GM12878 (cell line): ENCODE results near the gene PPFIA3. TPM values are rescaled to one million over a fixed set of nuclear protein-coding genes. Genes with fewer than 3 reads are reported as not detected.

Source experiments
- ATAC-seq: fragments of 200-7000 bp; cut with Tn5 transposase; 3 replicates; pipeline ENCODE4 v1.9.1; 2020; ENCODE audit warnings: mild to moderate bottlenecking, moderate library complexity
- BruUV-seq: library from RNA; stranded (reverse); fragments of 400-500 nt; replicated peaks from 2 replicates; lab custom pipeline; 2021; lab: Mats Ljungman, UMichigan
- CTCF ChIA-PET: fragments of 300-600 bp; sonication (Branson Sonifier 250); formaldehyde crosslinking; extraction: SDS; loops from one replicate; lab custom pipeline; 2021; ENCODE audit warnings: inconsistent platforms; lab: Yijun Ruan, JAX
- POLR2A ChIA-PET: fragments of 350-600 bp; formaldehyde crosslinking; extraction: SDS; loops from one replicate; lab custom pipeline; 2021; ENCODE audit warnings: inconsistent platforms; lab: Charles Lee
- RAD21 ChIA-PET: fragments of 300-600 bp; sonication (Branson Sonifier 250); formaldehyde crosslinking; loops from one replicate; lab custom pipeline; 2023; ENCODE audit warnings: antibody characterized with exemption; ENCODE audit not compliant: unreplicated experiment; lab: Charles Lee
- SMC1A ChIA-PET: fragments of 300-600 bp; sonication (Branson Sonifier 250); formaldehyde crosslinking; loops from one replicate; lab custom pipeline; 2023; ENCODE audit not compliant: unreplicated experiment, uncharacterized antibody; lab: Charles Lee
- DNase-seq: peaks from one replicate; pipeline ENCODE4 v3.0.0-alpha.2; 2011; ENCODE audit warnings: low read depth, low spot score
- FAIRE-seq: peaks from 3 replicates; lab custom pipeline; 2011; peaks lifted over from hg19 to GRCh38; lab: Jason Lieb, UNC
- H2AFZ ChIP-seq: 2 replicates; pipeline ENCODE4 v1.6.0; 2011; ENCODE audit warnings: low read depth, low read length, control low read depth; ENCODE audit not compliant: control insufficient read depth
- H3K27ac ChIP-seq: 2 replicates; pipeline ENCODE4 v1.5.1; 2011; ENCODE audit warnings: control low read depth; ENCODE audit not compliant: control insufficient read depth, insufficient read depth
- H3K27me3 ChIP-seq, 2 experiments: replicated peaks in 1 of 2; 2 replicates each; pipeline versions ENCODE4 v1.6.0 to v1.6.1; 2011; ENCODE audit warnings: low read length in 1 of 2; ENCODE audit not compliant: control insufficient read depth in 2 of 2, insufficient read depth in 2 of 2
- H3K36me3 ChIP-seq, 2 experiments: 2 replicates each; pipeline ENCODE4 v1.5.1; 2011; ENCODE audit warnings: low read length in 1 of 2; ENCODE audit not compliant: control insufficient read depth in 2 of 2, insufficient read depth in 2 of 2
- H3K4me1 ChIP-seq: 2 replicates; pipeline ENCODE4 v1.6.1; 2011; ENCODE audit warnings: mild to moderate bottlenecking, low read length, moderate library complexity, mixed read lengths; ENCODE audit not compliant: control insufficient read depth, insufficient read depth
- H3K4me2 ChIP-seq: 2 replicates; pipeline ENCODE4 v1.6.0; 2011; ENCODE audit warnings: control low read depth; ENCODE audit not compliant: control insufficient read depth, insufficient read depth
- H3K4me3 ChIP-seq: fragments of 200-600 bp; sonication (generic); 2 replicates; pipeline ENCODE4 v1.5.1; 2016
- H3K79me2 ChIP-seq: 2 replicates; pipeline ENCODE4 v1.6.0; 2011; ENCODE audit warnings: low read length; ENCODE audit not compliant: control insufficient read depth, insufficient read depth
- H3K9ac ChIP-seq: 2 replicates; pipeline ENCODE4 v1.8.0; 2011; ENCODE audit warnings: low read length, control low read depth, mixed read lengths; ENCODE audit not compliant: control insufficient read depth, insufficient read depth
- H3K9me3 ChIP-seq: replicated peaks from 3 replicates; pipeline ENCODE4 v1.5.1; 2011; ENCODE audit warnings: mild to moderate bottlenecking, low read length; ENCODE audit not compliant: control insufficient read depth, insufficient read depth
- H4K20me1 ChIP-seq: 2 replicates; pipeline ENCODE4 v1.6.0; 2011; ENCODE audit not compliant: control insufficient read depth, insufficient read depth
- BACH1 ChIP-seq: fragments of 450-650 bp; IDR thresholded peaks from 2 replicates; pipeline ENCODE4 v1.6.1; 2017; ENCODE audit warnings: mild to moderate bottlenecking, borderline replicate concordance
- EGR1 ChIP-seq, 2 experiments: IDR thresholded peaks; 1 replicate in 1 of 2; 2 replicates in 1 of 2; pipeline ENCODE4 v1.6.1; 2011 to 2012; ENCODE audit warnings: low read depth in 2 of 2, low read length in 2 of 2, borderline replicate concordance in 1 of 2, mild to moderate bottlenecking in 1 of 2, moderate library complexity in 1 of 2
- GABPA ChIP-seq: IDR thresholded peaks from 2 replicates; pipeline ENCODE4 v1.6.1; 2014; ENCODE audit warnings: antibody characterized with exemption, low read depth, mild to moderate bottlenecking, inconsistent platforms
- GATAD2B ChIP-seq: fragments of 450-650 bp; conservative IDR thresholded peaks from 2 replicates; pipeline ENCODE4 v1.6.1; 2017; ENCODE audit warnings: low read depth, mild to moderate bottlenecking, moderate library complexity
- HDAC6 ChIP-seq: fragments of 200-600 bp; sonication (generic); IDR thresholded peaks from one replicate; pipeline ENCODE4 v1.8.0; 2017; ENCODE audit warnings: antibody characterized with exemption; ENCODE audit not compliant: unreplicated experiment
- HDGF ChIP-seq: fragments of 450-650 bp; IDR thresholded peaks from 2 replicates; pipeline ENCODE4 v1.6.1; 2016; ENCODE audit warnings: antibody characterized with exemption
- IRF4 ChIP-seq: IDR thresholded peaks from 2 replicates; pipeline ENCODE4 v1.6.1; 2011; ENCODE audit warnings: low read depth, low read length
- KAT2A ChIP-seq: conservative IDR thresholded peaks from 2 replicates; pipeline ENCODE4 v1.6.1; 2011; ENCODE audit warnings: low read depth, low read length; ENCODE audit not compliant: control insufficient read depth
- MXI1 ChIP-seq: fragments of 150-350 bp; IDR thresholded peaks from 2 replicates; pipeline ENCODE4 v1.6.1; 2011; ENCODE audit warnings: low read depth, mild to moderate bottlenecking, inconsistent platforms, low read length, improper control_type of control experiment
- NR2C1 ChIP-seq: fragments of 450-650 bp; IDR thresholded peaks from 2 replicates; pipeline ENCODE4 v1.6.1; 2017; ENCODE audit warnings: antibody characterized with exemption, mild to moderate bottlenecking, moderate library complexity
- PBX3 ChIP-seq: IDR thresholded peaks from 2 replicates; pipeline ENCODE4 v1.6.1; 2011; ENCODE audit warnings: mild to moderate bottlenecking, low read depth, low read length, moderate library complexity; ENCODE audit not compliant: insufficient replicate concordance
- PKNOX1 ChIP-seq: fragments of 450-650 bp; IDR thresholded peaks from 2 replicates; pipeline ENCODE4 v1.6.1; 2016; ENCODE audit warnings: mild to moderate bottlenecking
- POU2F2 ChIP-seq: IDR thresholded peaks from 3 replicates; pipeline ENCODE4 v1.6.1; 2011; ENCODE audit warnings: low read depth, mild to moderate bottlenecking, low read length, borderline replicate concordance
- SMAD5 ChIP-seq: IDR thresholded peaks from 2 replicates; pipeline ENCODE4 v1.6.1; 2016; ENCODE audit warnings: antibody characterized with exemption, low read depth
- SUPT20H ChIP-seq: IDR thresholded peaks from 2 replicates; pipeline ENCODE4 v1.6.1; 2011; ENCODE audit warnings: low read depth, mild to moderate bottlenecking, low read length, moderate library complexity, borderline replicate concordance; ENCODE audit not compliant: control insufficient read depth
- ZNF687 ChIP-seq: fragments of 450-650 bp; IDR thresholded peaks from 2 replicates; pipeline ENCODE4 v1.6.1; 2017; ENCODE audit warnings: mild to moderate bottlenecking, moderate library complexity
- WGBS: methylation state at CpG from one replicate; pipeline ENCODE4 v1.1.6; 2016; ENCODE audit warnings: low lambda C conversion rate; ENCODE audit not compliant: insufficient replicate concordance, insufficient coverage; ENCODE audit errors: missing lambda C conversion rate; 5-methylcytosine and 5-hydroxymethylcytosine counted together
- in situ Hi-C: fragments of 300-500 bp; cut with MboI; formaldehyde crosslinking; loops from 9 replicates; pipeline ENCODE4 v1.14.3; 2018; ENCODE audit warnings: mixed read lengths
- intact Hi-C: fragments of 100-400 bp; cut with micrococcal nuclease; formaldehyde crosslinking; loops from one replicate; pipeline ENCODE4 v1.14.2; 2022; ENCODE audit not compliant: unreplicated experiment
- polyA plus RNA-seq, 11 experiments: library from polyadenylated mRNA; depleted of rRNA in 4 of 11; unstranded in 6 of 11; stranded (reverse) in 5 of 11; fragments of >200 nt; fragmentation: Nextera tagmentation in 4 of 11; fragmentation: Illumina TruSeq in 1 of 11; extraction: Ambion mirVana in 4 of 11; extraction: Trizol in 1 of 11; gene quantifications; 1 replicate in 1 of 11; 2 replicates in 10 of 11; pipeline versions ENCODE4 v1.2.1 to v1.2.3, GENCODE V29; 2011 to 2016; ENCODE audit warnings: inconsistent platforms in 2 of 11, missing spikeins in 2 of 11, low read depth in 1 of 11
- total RNA-seq, 4 experiments: library from RNA; depleted of rRNA in 3 of 4; stranded (reverse); fragments of >200 nt in 3 of 4; fragmentation: Illumina TruSeq in 1 of 4; extraction: Trizol in 1 of 4; gene quantifications; 2 replicates each; pipeline versions ENCODE4 v1.2.1 to v1.2.3, GENCODE V29; 2013 to 2021

PPFIA3 gene
- total and polyA plus RNA-seq, 10 of the 15 experiments (the other 5 are each of a cell fraction or from before 2014, with no cell fraction given), result 0.11 to 1.7 (median 0.73) TPM; not detected in 3

DNA sequence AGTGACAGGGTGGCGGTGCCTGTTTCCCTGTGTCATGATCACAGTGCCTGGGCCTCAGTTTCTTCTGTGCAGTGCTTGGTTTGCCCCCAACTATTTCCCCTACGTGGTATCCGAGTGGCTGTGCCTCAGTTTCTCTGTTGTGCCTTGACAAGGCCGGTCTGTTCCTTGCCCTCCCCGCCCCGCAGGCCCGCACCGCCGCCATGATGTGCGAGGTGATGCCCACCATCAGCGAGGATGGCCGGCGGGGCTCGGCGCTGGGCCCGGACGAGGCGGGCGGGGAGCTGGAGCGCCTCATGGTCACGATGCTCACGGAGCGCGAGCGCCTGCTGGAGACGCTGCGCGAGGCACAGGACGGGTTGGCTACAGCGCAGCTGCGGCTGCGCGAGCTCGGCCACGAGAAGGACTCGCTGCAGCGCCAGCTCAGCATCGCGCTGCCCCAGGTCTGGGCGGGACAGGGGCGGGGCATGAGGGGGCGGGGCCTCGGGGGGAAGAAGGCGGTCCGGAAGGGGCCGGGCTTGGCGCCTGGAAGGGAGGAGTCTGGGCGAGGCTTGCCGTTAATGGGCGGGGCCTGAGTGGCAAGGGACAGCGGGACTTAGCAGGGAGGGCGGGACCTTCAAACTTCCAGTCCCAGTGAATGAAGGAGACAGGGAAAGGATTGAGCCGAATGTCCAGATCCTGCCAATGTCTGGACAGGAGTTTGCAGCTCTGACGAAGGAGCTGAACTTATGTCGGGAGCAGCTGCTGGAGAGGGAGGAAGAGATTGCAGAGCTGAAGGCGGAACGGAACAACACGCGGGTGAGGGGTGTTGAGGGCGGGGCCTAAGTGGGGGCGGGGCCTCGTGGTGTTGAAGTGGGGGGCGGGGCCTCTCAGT is 8.6 kb downstream of the PPFIA3 start:
- RAD21 ChIA-PET, result interaction anchor here (0.6 to 1.4 kb wide), 5 partner anchors 13 to 81 kb away, joined by 3 to 7 read pairs (median 4); partner anchors contain the start of gene LIN7B
- FAIRE-seq (peak; percentile 87), ATAC-seq (peak; percentile 99), DNase-seq (peak; percentile 83)
- Histone ChIP-seq H2AFZ (peak overlapping the region; percentile 92), H3K9ac (no peak overlapping the region), H3K79me2 (no peaks in the 10 kb centered on the region), H3K27me3 (no peaks in the 10 kb centered on the region), H3K4me2 (peak overlapping the region; percentile 52; the same call in 1 of the 2 replicates), H3K27ac (no peak overlapping the region), H4K20me1 (no peaks in the 10 kb centered on the region), H3K9me3 (no peaks in the 10 kb centered on the region; the same call in 2 of the 3 replicates), H3K4me1 (peaks cover 3% of the 10 kb centered on the region; the same call in 1 of the 2 replicates), H3K36me3 (no peaks in the 10 kb centered on the region), H3K4me3 (peak overlapping the region; percentile 59; the same call in 1 of the 2 replicates)
- POLR2A ChIA-PET, result interaction anchor here (0.6 to 1.4 kb wide), 8 partner anchors 10 to 536 kb away, joined by 3 to 6 read pairs (median 4); partner anchors contain the start of gene LIN7B
- in situ Hi-C loops, result no loop called here
- 14% methylated on average over 46 of the region's 63 CpGs for WGBS
- CTCF ChIA-PET, result interaction anchor here (0.6 to 2.2 kb wide), 6 partner anchors 14 to 135 kb away, joined by 3 to 13 read pairs (median 4); partner anchors contain the start of genes GYS1, LIN7B and RUVBL2
- SMC1A ChIA-PET, result interaction anchor here (0.8 kb wide), 1 partner anchor 30 kb away, joined by 3 read pairs; no protein-coding TSS in a partner anchor
- no TSS peak for BruUV-seq
- intact Hi-C loops, result no loop called here
- TF ChIP-seq ZNF687, result peak; percentile 99
- TF ChIP-seq BACH1, result 0 out of 2 replicates have a peak, but pooled peaks have one; percentile 24
- TF ChIP-seq KAT2A, result no peak
- TF ChIP-seq SMAD5, result no peak
- no peak for TF ChIP-seq IRF4
- TF ChIP-seq PKNOX1, result peak; percentile 84
- peak; percentile 50 for TF ChIP-seq MXI1
- TF ChIP-seq GATAD2B, result no peak
- TF ChIP-seq HDGF, result peak; percentile 46; the same call in 1 of the 2 replicates
- TF ChIP-seq EGR1 (IDR thresholded peaks at IDR 0.05; ENCODE audit: borderline replicate concordance in 1 of 2, low read depth in 2 of 2, low read length in 2 of 2), result 0 out of 3 replicates have a peak, but pooled peaks of 1 of the 2 experiments have one; percentile 24
- TF ChIP-seq HDAC6, result no peak
- no peak for TF ChIP-seq GABPA
- no peak for TF ChIP-seq NR2C1
- TF ChIP-seq PBX3, result peak; percentile 42
- no peak for TF ChIP-seq SUPT20H
- no peak for TF ChIP-seq POU2F2
